MM.1S (cell line): ENCODE data around the gene HECTD2.
"Not testable (repeated sequence)": the region's sequence is repeated elsewhere in the genome, so short reads cannot be mapped to it uniquely, and the experiment has no call there.

Experiments used
- DNase-seq: peaks from one replicate; pipeline ENCODE4 v3.0.0-alpha.2; 2015
- H2AFZ ChIP-seq: fragments of 300-600 bp; sonication (generic); 2 replicates; pipeline ENCODE4 v1.6.0; 2016; ENCODE audit warnings: antibody characterized with exemption, low read length
- H3F3A ChIP-seq: fragments of 300-600 bp; sonication (generic); 2 replicates; pipeline ENCODE4 v1.6.1; 2016; ENCODE audit warnings: mild to moderate bottlenecking, antibody characterized with exemption, low read length, moderate library complexity, mixed read lengths; ENCODE audit not compliant: insufficient read depth
- H3K27ac ChIP-seq: fragments of 300-600 bp; sonication (generic); 2 replicates; pipeline ENCODE4 v1.5.1; 2016; ENCODE audit warnings: mild to moderate bottlenecking, low read length
- H3K27me3 ChIP-seq: fragments of 300-600 bp; sonication (generic); replicated peaks from 2 replicates; pipeline ENCODE4 v1.6.0; 2016; ENCODE audit warnings: low read length; ENCODE audit not compliant: insufficient read depth
- H3K36me3 ChIP-seq: fragments of 300-600 bp; sonication (generic); replicated peaks from 2 replicates; pipeline ENCODE4 v1.6.1; 2016; ENCODE audit warnings: mild to moderate bottlenecking, low read length, mixed read lengths; ENCODE audit not compliant: insufficient read depth
- H3K4me1 ChIP-seq: fragments of 300-600 bp; sonication (generic); 2 replicates; pipeline ENCODE4 v1.6.1; 2016; ENCODE audit warnings: low read length, mixed read lengths
- H3K4me2 ChIP-seq: fragments of 300-600 bp; sonication (generic); 2 replicates; pipeline ENCODE4 v1.6.0; 2016; ENCODE audit warnings: low read depth, low read length
- H3K4me3 ChIP-seq: fragments of 300-600 bp; sonication (generic); 2 replicates; pipeline ENCODE4 v1.5.1; 2016; ENCODE audit warnings: low read length, mixed read lengths
- H3K79me2 ChIP-seq: fragments of 300-600 bp; sonication (generic); 2 replicates; pipeline ENCODE4 v1.6.1; 2016; ENCODE audit warnings: mixed run types, low read length, mixed read lengths
- H3K9ac ChIP-seq: fragments of 300-600 bp; sonication (generic); 2 replicates; pipeline ENCODE4 v1.6.1; 2016; ENCODE audit warnings: low read length, mixed read lengths
- H3K9me2 ChIP-seq: fragments of 300-600 bp; sonication (generic); replicated peaks from 2 replicates; pipeline ENCODE4 v1.6.1; 2016; ENCODE audit warnings: mild to moderate bottlenecking, low read length, mixed read lengths; ENCODE audit not compliant: insufficient read depth
- H3K9me3 ChIP-seq: fragments of 300-600 bp; sonication (generic); replicated peaks from 2 replicates; pipeline ENCODE4 v1.6.1; 2016; ENCODE audit warnings: mild to moderate bottlenecking, low read length, mixed read lengths; ENCODE audit not compliant: insufficient read depth
- H4K20me1 ChIP-seq: fragments of 300-600 bp; sonication (generic); 2 replicates; pipeline ENCODE4 v1.6.1; 2016; ENCODE audit warnings: mild to moderate bottlenecking, low read length, moderate library complexity, mixed read lengths; ENCODE audit not compliant: insufficient read depth
- CTCF ChIP-seq: fragments of 300-600 bp; sonication (generic); IDR thresholded peaks from 2 replicates; pipeline ENCODE4 v1.5.1; 2016; ENCODE audit warnings: antibody characterized with exemption, low read length, mixed read lengths
- EZH2 ChIP-seq: fragments of 300-600 bp; sonication (generic); optimal IDR thresholded peaks from 2 replicates; pipeline ENCODE3; 2017; ENCODE audit warnings: low read depth, mild to moderate bottlenecking, antibody characterized with exemption, low read length, mixed read lengths
- EZH2phosphoT487 ChIP-seq: fragments of 300-600 bp; sonication (generic); IDR thresholded peaks from 2 replicates; pipeline ENCODE4 v1.6.1; 2018; ENCODE audit warnings: antibody characterized with exemption, low read length

HECTD2 gene

GRCh38 chr10:91521439-91521838, 111.3 kb downstream of the HECTD2 start:
- H3K4me3 ChIP-seq = no peak overlapping the region
- no peak overlapping the region for H3K4me2 ChIP-seq
- H3K9me2 ChIP-seq = no peaks in the 10 kb centered on the region

DNA sequence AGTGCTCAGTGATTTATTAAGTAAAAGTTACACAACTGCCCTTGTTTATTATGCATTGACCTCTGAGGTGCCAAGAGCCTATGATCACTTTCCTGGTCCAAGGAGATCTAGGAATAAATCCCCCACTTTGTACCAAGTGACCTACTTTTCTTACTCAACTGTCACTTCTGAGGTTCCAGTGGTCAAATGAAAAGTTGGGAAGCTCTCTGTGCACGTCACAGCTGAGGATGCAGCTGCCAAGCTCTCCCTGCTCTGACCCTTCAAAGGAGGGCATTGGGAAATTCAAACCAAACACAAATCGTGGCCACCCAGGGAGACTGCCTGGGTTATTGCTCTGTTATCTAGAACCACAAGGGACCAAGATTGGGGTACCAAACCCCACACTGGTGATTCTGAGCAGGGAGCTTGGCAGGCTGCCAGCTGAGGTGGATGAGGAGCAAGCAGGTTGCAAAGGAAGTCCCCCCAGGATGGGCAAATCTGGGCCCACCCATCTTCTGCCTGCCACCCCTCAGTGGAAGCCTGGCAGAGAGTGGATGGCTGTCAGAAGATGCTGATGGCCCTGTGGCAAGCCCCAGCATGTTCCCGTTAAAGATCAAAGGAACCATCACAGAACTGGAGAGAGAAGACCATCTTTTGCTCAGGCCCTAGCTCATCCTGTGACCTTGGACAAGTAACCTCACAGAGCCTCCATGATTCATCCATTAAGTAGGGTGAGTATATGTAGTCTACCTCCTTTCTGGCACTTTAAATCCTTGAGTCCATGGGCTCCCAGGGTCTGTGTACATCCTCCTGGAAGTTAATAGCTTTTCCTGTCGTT, 116.0 kb downstream of the HECTD2 start:
- Histone ChIP-seq H4K20me1 (no peaks in the 10 kb centered on the region), H3K4me1 (no peaks in the 10 kb centered on the region), H3K9ac (no peak overlapping the region), H3K36me3 (no peaks in the 10 kb centered on the region), H3K9me3 (no peaks in the 10 kb centered on the region), H3K27me3 (no peaks in the 10 kb centered on the region), H3K27ac (no peak overlapping the region), H3F3A (no peaks in the 10 kb centered on the region), H2AFZ (no peak overlapping the region), H3K9me2 (no peaks in the 10 kb centered on the region), H3K4me3 (no peak overlapping the region), H3K4me2 (no peak overlapping the region), H3K79me2 (no peaks in the 10 kb centered on the region)
- no peak for DNase-seq
- TF ChIP-seq EZH2 = no peak
- no peak for TF ChIP-seq EZH2phosphoT487
- TF ChIP-seq CTCF = no peak

More at GRCh38 chr10:91521439-91521838, 111.3 kb downstream of the HECTD2 start:
- H3K27me3 ChIP-seq = no peaks in the 10 kb centered on the region
- no peaks in the 10 kb centered on the region for H3K79me2 ChIP-seq
- no peak overlapping the region for H2AFZ ChIP-seq
- H3K9me3 ChIP-seq = no peaks in the 10 kb centered on the region
- TF ChIP-seq EZH2phosphoT487 (no peak), CTCF (no peak), EZH2 (no peak)
- no peaks in the 10 kb centered on the region for H3K4me1 ChIP-seq
- H3F3A ChIP-seq = no peaks in the 10 kb centered on the region
- H3K27ac ChIP-seq = no peak overlapping the region
- no peaks in the 10 kb centered on the region for H3K36me3 ChIP-seq
- DNase-seq = no peak
- no peak overlapping the region for H3K9ac ChIP-seq
- H4K20me1 ChIP-seq = no peaks in the 10 kb centered on the region

DNA sequence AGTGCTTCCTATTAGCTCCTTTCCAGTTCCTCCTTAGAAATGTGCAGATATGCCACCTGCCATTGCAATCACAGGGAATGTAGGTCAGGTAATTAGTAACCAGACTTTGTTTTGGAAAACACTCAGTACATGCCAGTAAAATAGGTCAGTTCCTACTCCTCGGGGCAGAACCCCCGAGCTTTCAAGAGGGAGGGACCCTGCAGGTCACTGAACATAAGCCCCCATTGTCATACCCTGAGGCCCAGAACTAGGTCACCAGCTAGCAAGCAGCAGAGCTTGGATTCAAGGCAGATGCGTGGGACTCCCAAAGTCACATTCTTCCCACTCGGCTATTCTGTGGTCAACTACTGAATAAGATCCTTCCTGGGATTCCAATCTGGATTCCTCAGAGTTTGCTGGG, 117.9 kb downstream of the HECTD2 start:
- Histone ChIP-seq H3K9ac (no peak overlapping the region), H3K4me2 (no peak overlapping the region), H4K20me1 (no peaks in the 10 kb centered on the region), H3K27me3 (no peaks in the 10 kb centered on the region), H3K79me2 (no peaks in the 10 kb centered on the region), H3K9me2 (no peaks in the 10 kb centered on the region), H3F3A (no peaks in the 10 kb centered on the region), H2AFZ (no peak overlapping the region), H3K4me1 (no peaks in the 10 kb centered on the region), H3K9me3 (no peaks in the 10 kb centered on the region), H3K36me3 (no peaks in the 10 kb centered on the region), H3K4me3 (no peak overlapping the region), H3K27ac (no peak overlapping the region)
- no peak for DNase-seq
- TF ChIP-seq EZH2phosphoT487 (no peak), EZH2 (no peak)

GRCh38 chr10:91528768-91529167, 118.6 kb downstream of the HECTD2 start:
- no peaks in the 10 kb centered on the region for H3K27me3 ChIP-seq
- H3K36me3 ChIP-seq = no peaks in the 10 kb centered on the region
- H3K27ac ChIP-seq = no peak overlapping the region
- TF ChIP-seq CTCF = no peak
- no peak for TF ChIP-seq EZH2phosphoT487
- TF ChIP-seq EZH2 = no peak
- H3K4me1 ChIP-seq = no peaks in the 10 kb centered on the region
- no peak overlapping the region for H3K9ac ChIP-seq
- no peaks in the 10 kb centered on the region for H3K9me2 ChIP-seq
- DNase-seq = no peak
- no peaks in the 10 kb centered on the region for H4K20me1 ChIP-seq
- no peaks in the 10 kb centered on the region for H3K79me2 ChIP-seq
- H2AFZ ChIP-seq = no peak overlapping the region
- H3K4me2 ChIP-seq = no peak overlapping the region
- no peaks in the 10 kb centered on the region for H3F3A ChIP-seq
- no peaks in the 10 kb centered on the region for H3K9me3 ChIP-seq
- no peak overlapping the region for H3K4me3 ChIP-seq

- H3K27ac ChIP-seq, H3K9ac ChIP-seq, H3K27me3 ChIP-seq, H3K79me2 ChIP-seq, H3K36me3 ChIP-seq, H3K4me1 ChIP-seq, H3K9me2 ChIP-seq, DNase-seq, H3K4me2 ChIP-seq, H3K9me3 ChIP-seq, H4K20me1 ChIP-seq, H3K4me3 ChIP-seq, H2AFZ ChIP-seq, H3F3A ChIP-seq: not testable (repeated sequence)
These were observed 124.6 kb downstream of the HECTD2 start for GRCh38 chr10:91534789-91535188.
